B cell (primary cell): ENCODE results near the gene LGI4. TPM values are rescaled to one million over a fixed set of nuclear protein-coding genes. Genes with fewer than 3 reads are reported as not detected.

Experiments
- ATAC-seq: fragments of 200-7000 bp; cut with Tn5 transposase; one replicate; pipeline ENCODE4 v1.10.0; 2021; ENCODE audit warnings: low read depth, mild to moderate bottlenecking, moderate number of reproducible peaks, moderate library complexity
- CTCF ChIA-PET: fragments of 350-600 bp; sonication (Branson Sonifier 250); formaldehyde crosslinking; loops from one replicate; lab custom pipeline; 2021; ENCODE audit warnings: antibody characterized with exemption, inconsistent platforms; lab: Charles Lee
- POLR2A ChIA-PET: fragments of 350-600 bp; sonication (Branson Sonifier 250); formaldehyde crosslinking; loops from one replicate; lab custom pipeline; 2021; ENCODE audit warnings: antibody characterized with exemption; lab: Charles Lee
- DNase-seq: peaks from one replicate; pipeline ENCODE4 v3.0.0; 2013
- H2AFZ ChIP-seq: 2 replicates; pipeline ENCODE4 v1.6.1; 2012; ENCODE audit warnings: mild to moderate bottlenecking, low read depth, low read length; ENCODE audit not compliant: insufficient read depth, poor library complexity, severe bottlenecking
- H3K27ac ChIP-seq, 2 donors: 1 replicate in 1 of 2; 2 replicates in 1 of 2; pipeline ENCODE4 v1.5.1; 2012 to 2013; ENCODE audit warnings: low read length in 2 of 2, mild to moderate bottlenecking in 2 of 2, moderate library complexity in 1 of 2
- H3K27me3 ChIP-seq, 4 experiments: fragments of 200-600 bp in 1 of 4; sonication (generic) in 1 of 4; replicated peaks in 1 of 4; 1 replicate in 2 of 4; 2 replicates in 2 of 4; pipeline versions ENCODE4 v1.6.1 to v1.7.0; 2013 to 2016; ENCODE audit warnings: low read length in 3 of 4, mild to moderate bottlenecking in 2 of 4, mixed read lengths in 1 of 4, moderate library complexity in 1 of 4; ENCODE audit not compliant: insufficient read depth in 4 of 4, control insufficient read depth in 3 of 4; ENCODE audit errors: control extremely low read depth in 1 of 4
- H3K36me3 ChIP-seq, 2 experiments: replicated peaks in 1 of 2; 1 replicate in 1 of 2; 2 replicates in 1 of 2; pipeline versions ENCODE4 v1.6.1 to v1.7.1; 2013; ENCODE audit warnings: low read length in 1 of 2; ENCODE audit not compliant: insufficient read depth in 2 of 2, control insufficient read depth in 1 of 2; ENCODE audit errors: control extremely low read depth in 1 of 2, extremely low read depth in 1 of 2
- H3K4me1 ChIP-seq, 2 donors: fragments of 200-600 bp in 1 of 2; sonication (generic) in 1 of 2; 1 replicate in 1 of 2; 2 replicates in 1 of 2; pipeline versions ENCODE4 v1.5.1 to v1.6.1; 2013 to 2017; ENCODE audit warnings: low read length in 2 of 2; ENCODE audit not compliant: control insufficient read depth in 2 of 2, insufficient read depth in 2 of 2
- H3K4me2 ChIP-seq: replicated peaks from 2 replicates; pipeline ENCODE3; 2012; ENCODE audit warnings: mild to moderate bottlenecking, low read depth, low read length; ENCODE audit not compliant: poor library complexity, severe bottlenecking
- H3K4me3 ChIP-seq, 5 experiments: fragments of 200-600 bp in 1 of 5; sonication (generic) in 1 of 5; 1 replicate in 3 of 5; 2 replicates in 2 of 5; pipeline versions ENCODE4 v1.5.1 to v1.7.0; 2011 to 2016; ENCODE audit warnings: low read length in 4 of 5, mild to moderate bottlenecking in 4 of 5, low read depth in 2 of 5, control low read depth in 1 of 5, moderate library complexity in 1 of 5; ENCODE audit not compliant: insufficient read depth in 1 of 5; ENCODE audit errors: control extremely low read depth in 1 of 5, extremely low read depth in 1 of 5
- H3K79me2 ChIP-seq: fragments of 200-600 bp; sonication (generic); one replicate; pipeline ENCODE4 v1.6.0; 2016; ENCODE audit warnings: low read length; ENCODE audit not compliant: control insufficient read depth, insufficient read depth
- H3K9ac ChIP-seq: fragments of 200-600 bp; sonication (generic); 2 replicates; pipeline ENCODE4 v1.6.1; 2017; ENCODE audit warnings: mild to moderate bottlenecking, low read length, moderate library complexity
- H3K9me3 ChIP-seq, 3 donors: one replicate each; pipeline versions ENCODE4 v1.6.1 to v1.7.1; 2013; ENCODE audit warnings: low read length in 2 of 3; ENCODE audit not compliant: control insufficient read depth in 2 of 3, insufficient read depth in 1 of 3; ENCODE audit errors: control extremely low read depth in 1 of 3
- H4K20me1 ChIP-seq: 2 replicates; pipeline ENCODE4 v1.6.0; 2012; ENCODE audit warnings: mild to moderate bottlenecking, low read length; ENCODE audit not compliant: insufficient read depth, control insufficient read depth, poor library complexity, severe bottlenecking
- H3K27ac Mint-ChIP-seq: one replicate; pipeline ENCODE4 v1.8.0; 2021; ENCODE audit warnings: mixed read lengths
- H3K27me3 Mint-ChIP-seq: one replicate; pipeline ENCODE4 v1.8.0; 2021; ENCODE audit warnings: mixed read lengths
- H3K4me1 Mint-ChIP-seq: one replicate; pipeline ENCODE4 v1.8.0; 2021; ENCODE audit warnings: mixed read lengths
- H3K4me3 Mint-ChIP-seq: one replicate; pipeline ENCODE4 v1.8.0; 2021; ENCODE audit warnings: mixed read lengths
- H3K9me3 Mint-ChIP-seq: one replicate; pipeline ENCODE4 v1.8.0; 2022; ENCODE audit warnings: mixed read lengths; ENCODE audit not compliant: insufficient read depth
- EZH2 ChIP-seq: IDR thresholded peaks from 2 replicates; pipeline ENCODE4 v1.6.1; 2012; ENCODE audit warnings: borderline replicate concordance, low read depth, mild to moderate bottlenecking, moderate library complexity, low read length; ENCODE audit not compliant: insufficient read depth, poor library complexity, severe bottlenecking
- WGBS: methylation state at CpG from one replicate; pipeline ENCODE4 v1.1.5; 2013; ENCODE audit warnings: missing lambda C conversion rate; ENCODE audit not compliant: insufficient coverage; 5-methylcytosine and 5-hydroxymethylcytosine counted together
- intact Hi-C: fragments of 100-400 bp; cut with micrococcal nuclease; formaldehyde crosslinking; loops from one replicate; pipeline ENCODE4 v1.10.0; 2022
- polyA plus RNA-seq: library from polyadenylated mRNA; depleted of rRNA; stranded (reverse); fragments of >200 nt; gene quantifications from 2 replicates; pipeline ENCODE4 v1.2.3, GENCODE V29; 2012
- total RNA-seq, 2 donors: library from RNA; stranded (reverse); fragments of 120-200 nt in 1 of 2; gene quantifications; 1 replicate in 1 of 2; 2 replicates in 1 of 2; pipeline versions ENCODE4 v1.2.3 to v1.2.4, GENCODE V29; 2013 to 2022
- TF ChIP-seq, protein P1 (sequence below): fragments of 200-600 bp; IDR thresholded peaks from one replicate; pipeline ENCODE4 v1.8.0; 2022; ENCODE audit warnings: antibody characterized with exemption, mild to moderate bottlenecking

Gene LGI4
- total and polyA plus RNA-seq, 2 donors (not counting 1 experiment from before 2014, with no cell fraction given), result 0.40 to 0.59 TPM

DNA sequence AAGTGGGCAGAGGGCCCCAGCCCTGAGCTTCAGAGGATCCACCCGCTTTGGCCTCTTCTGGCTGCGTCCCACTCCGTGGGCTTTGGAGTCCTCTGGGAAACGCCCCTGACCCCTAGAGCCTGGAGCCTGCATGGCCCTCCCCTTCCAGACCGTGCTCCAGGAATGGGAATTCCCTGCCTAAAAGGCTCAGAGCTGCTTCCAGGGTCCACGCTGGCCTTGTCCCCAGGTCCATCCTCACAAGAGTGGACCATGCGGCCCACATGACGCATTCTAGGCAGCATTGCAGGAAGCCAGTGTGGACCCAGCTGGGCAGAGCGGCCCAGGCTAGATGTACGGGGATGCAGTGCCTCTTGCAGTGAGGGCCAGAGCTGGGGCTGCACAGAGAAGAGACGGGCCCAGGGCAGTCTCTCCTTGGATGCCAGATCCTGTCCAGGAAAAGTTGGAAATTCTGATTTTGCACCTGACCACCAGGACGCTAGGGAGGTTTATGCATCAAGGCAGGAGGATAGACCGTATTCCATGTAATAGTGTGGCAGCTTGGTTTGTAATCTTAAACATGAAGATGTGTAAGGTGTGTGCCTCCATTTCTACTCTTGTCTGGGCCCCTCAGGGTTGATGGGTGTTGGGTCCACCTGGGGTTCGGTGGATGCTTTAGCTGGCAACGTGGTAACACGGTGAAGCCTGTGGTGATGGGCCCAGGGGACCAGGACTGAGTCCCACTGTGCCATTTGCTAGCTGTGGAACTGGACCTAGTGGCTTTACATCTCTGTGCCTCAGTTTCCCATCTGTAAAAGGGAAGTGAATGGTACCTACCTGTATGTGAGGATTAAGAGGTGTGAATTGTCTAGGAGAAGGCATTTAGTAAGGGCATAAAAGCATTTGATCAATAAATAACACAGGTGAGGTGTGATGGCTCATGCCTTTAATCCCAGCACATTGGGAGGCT is 34.0 kb downstream of the LGI4 start:
- DNase-seq (no peak), ATAC-seq (no peak)
- H3K4me3 ChIP-seq, result no peak overlapping the region
- Mint-ChIP-seq H3K4me3 (no peak overlapping the region), H3K4me1 (no peaks in the 10 kb centered on the region), H3K9me3 (no peaks in the 10 kb centered on the region), H3K27ac (no peak overlapping the region), H3K27me3 (no peaks in the 10 kb centered on the region)
- CTCF ChIA-PET, result interaction anchor here (0.6 to 1.9 kb wide), 3 partner anchors 34 to 48 kb away, joined by 3 to 6 read pairs (median 4); partner anchors contain the start of gene LGI4
- intact Hi-C loops, result no loop called here
- H3K79me2 ChIP-seq, result no peaks in the 10 kb centered on the region
- 92% methylated on average over 16 of the region's 16 CpGs for WGBS
- POLR2A ChIA-PET, result interaction anchor here (0.9 kb wide), 1 partner anchor 126 kb away, joined by 3 read pairs; no protein-coding TSS in a partner anchor
- no peak overlapping the region for H3K9ac ChIP-seq
- H3K27ac ChIP-seq, result no peak overlapping the region
- H3K9me3 ChIP-seq, result peaks cover 0 to 6% (median 0%) of the 10 kb centered on the region in 3 donors
- H3K27me3 ChIP-seq, result no peaks in the 10 kb centered on the region
- H3K4me2 ChIP-seq, result no peak overlapping the region
- no peaks in the 10 kb centered on the region for H4K20me1 ChIP-seq
- H3K4me1 ChIP-seq, result no peaks in the 10 kb centered on the region
- no peaks in the 10 kb centered on the region for H3K36me3 ChIP-seq
- H2AFZ ChIP-seq, result no peak overlapping the region
- TF ChIP-seq, protein P1, sequence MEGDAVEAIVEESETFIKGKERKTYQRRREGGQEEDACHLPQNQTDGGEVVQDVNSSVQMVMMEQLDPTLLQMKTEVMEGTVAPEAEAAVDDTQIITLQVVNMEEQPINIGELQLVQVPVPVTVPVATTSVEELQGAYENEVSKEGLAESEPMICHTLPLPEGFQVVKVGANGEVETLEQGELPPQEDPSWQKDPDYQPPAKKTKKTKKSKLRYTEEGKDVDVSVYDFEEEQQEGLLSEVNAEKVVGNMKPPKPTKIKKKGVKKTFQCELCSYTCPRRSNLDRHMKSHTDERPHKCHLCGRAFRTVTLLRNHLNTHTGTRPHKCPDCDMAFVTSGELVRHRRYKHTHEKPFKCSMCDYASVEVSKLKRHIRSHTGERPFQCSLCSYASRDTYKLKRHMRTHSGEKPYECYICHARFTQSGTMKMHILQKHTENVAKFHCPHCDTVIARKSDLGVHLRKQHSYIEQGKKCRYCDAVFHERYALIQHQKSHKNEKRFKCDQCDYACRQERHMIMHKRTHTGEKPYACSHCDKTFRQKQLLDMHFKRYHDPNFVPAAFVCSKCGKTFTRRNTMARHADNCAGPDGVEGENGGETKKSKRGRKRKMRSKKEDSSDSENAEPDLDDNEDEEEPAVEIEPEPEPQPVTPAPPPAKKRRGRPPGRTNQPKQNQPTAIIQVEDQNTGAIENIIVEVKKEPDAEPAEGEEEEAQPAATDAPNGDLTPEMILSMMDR, result no peak
- TF ChIP-seq EZH2, result no peak

DNA sequence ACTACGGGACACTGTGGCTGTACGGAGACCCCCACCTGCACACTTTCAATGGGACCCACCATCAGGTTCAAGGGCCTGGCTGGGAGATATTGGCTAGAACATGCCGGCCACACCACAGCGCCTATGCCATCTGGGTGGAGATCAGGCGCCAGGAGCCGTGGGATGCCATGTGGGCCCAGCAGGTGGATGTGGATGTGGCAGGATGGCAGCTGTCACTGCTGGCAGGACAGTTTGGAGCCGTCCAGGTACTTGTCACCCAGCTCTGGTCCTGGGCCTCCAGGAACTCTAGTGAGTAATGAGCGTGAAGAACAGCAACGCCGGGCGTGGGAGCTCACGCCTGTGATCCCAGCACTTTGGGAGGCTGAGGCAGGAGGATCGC is 35.0 kb downstream of the LGI4 start:
- no peak overlapping the region for H3K4me2 ChIP-seq
- intact Hi-C loops, result no loop called here
- Mint-ChIP-seq H3K9me3 (no peaks in the 10 kb centered on the region), H3K4me3 (no peak overlapping the region), H3K4me1 (no peaks in the 10 kb centered on the region), H3K27ac (no peak overlapping the region), H3K27me3 (no peaks in the 10 kb centered on the region)
- no peak overlapping the region for H3K9ac ChIP-seq
- CTCF ChIA-PET, result interaction anchor here (1.9 kb wide), 1 partner anchor 33 kb away, joined by 6 read pairs; no protein-coding TSS in a partner anchor
- TF ChIP-seq, protein P1, result no peak
- TF ChIP-seq EZH2, result no peak
- no peaks in the 10 kb centered on the region for H4K20me1 ChIP-seq
- no peak overlapping the region for H3K4me3 ChIP-seq
- POLR2A ChIA-PET, result interaction anchor here (0.9 kb wide), 1 partner anchor 127 kb away, joined by 3 read pairs; no protein-coding TSS in a partner anchor
- H3K27ac ChIP-seq, result no peak overlapping the region
- no peak overlapping the region for H2AFZ ChIP-seq
- no peaks in the 10 kb centered on the region for H3K9me3 ChIP-seq
- DNase-seq (no peak), ATAC-seq (no peak)
- H3K27me3 ChIP-seq, result no peaks in the 10 kb centered on the region
- 97% methylated on average over 12 of the region's 13 CpGs for WGBS
- no peaks in the 10 kb centered on the region for H3K79me2 ChIP-seq
- H3K36me3 ChIP-seq, result no peaks in the 10 kb centered on the region
- no peaks in the 10 kb centered on the region for H3K4me1 ChIP-seq
